H1 (cell line): ENCODE measurements around the gene S1PR3.

Experiments used
- CREB1 ChIP-seq: IDR thresholded peaks from 2 replicates; pipeline ENCODE4 v1.6.1; 2012; ENCODE audit warnings: inconsistent platforms
- FOSL1 ChIP-seq: IDR thresholded peaks from 2 replicates; pipeline ENCODE4 v1.6.1; 2011; ENCODE audit warnings: mild to moderate bottlenecking, low read depth, low read length, moderate library complexity; ENCODE audit not compliant: insufficient read depth
- PHF8 ChIP-seq: fragments of 200-600 bp; sonication (generic); conservative IDR thresholded peaks from 2 replicates; pipeline ENCODE4 v1.7.1; 2012; ENCODE audit warnings: low read depth, mild to moderate bottlenecking, inconsistent platforms, low read length, moderate library complexity
- POLR2A ChIP-seq, 2 experiments: IDR thresholded peaks; 1 replicate in 1 of 2; 2 replicates in 1 of 2; pipeline ENCODE4 v1.6.1; 2011; ENCODE audit warnings: low read depth in 2 of 2, low read length in 2 of 2, mild to moderate bottlenecking in 2 of 2; ENCODE audit errors: control extremely low read depth in 1 of 2
- POLR2AphosphoS5 ChIP-seq: IDR thresholded peaks from 2 replicates; pipeline ENCODE4 v1.6.1; 2011; ENCODE audit warnings: low read depth, low read length
- RNF2 ChIP-seq: fragments of 200-900, 300-1000 bp; sonication (generic); IDR thresholded peaks from 2 replicates; pipeline ENCODE4 v1.7.1; 2016; ENCODE audit warnings: borderline replicate concordance, low read depth, mild to moderate bottlenecking, antibody characterized with exemption, low read length; ENCODE audit not compliant: poor library complexity, severe bottlenecking; ENCODE audit errors: missing control alignments
- SIN3A ChIP-seq, 2 experiments: IDR thresholded peaks in 1 of 2; conservative IDR thresholded peaks in 1 of 2; 2 replicates each; pipeline ENCODE4 v1.6.1; 2011 to 2012; ENCODE audit warnings: low read length in 2 of 2, improper control_type of control experiment in 1 of 2, low read depth in 1 of 2, mild to moderate bottlenecking in 1 of 2
- SIX5 ChIP-seq: IDR thresholded peaks from 2 replicates; pipeline ENCODE4 v1.6.1; 2011; ENCODE audit warnings: mild to moderate bottlenecking, low read depth, low read length
- ZNF274 ChIP-seq: IDR thresholded peaks from 2 replicates; pipeline ENCODE4 v1.7.0; 2012; ENCODE audit warnings: low read length, borderline replicate concordance; ENCODE audit errors: extremely low read depth
- TF ChIP-seq, protein P1 (sequence below): IDR thresholded peaks from 2 replicates; pipeline ENCODE4 v1.6.1; 2012; ENCODE audit warnings: low read length, inconsistent platforms
- TF ChIP-seq, protein P2 (sequence below), 3 experiments: IDR thresholded peaks; 1 replicate in 2 of 3; 2 replicates in 1 of 3; pipeline versions ENCODE4 v1.5.1 to v1.6.1; 2011; ENCODE audit warnings: low read length in 3 of 3, mild to moderate bottlenecking in 3 of 3, inconsistent platforms in 2 of 3, low read depth in 1 of 3, moderate library complexity in 1 of 3; ENCODE audit not compliant: insufficient read depth in 1 of 3; ENCODE audit errors: control extremely low read depth in 1 of 3

DNA sequence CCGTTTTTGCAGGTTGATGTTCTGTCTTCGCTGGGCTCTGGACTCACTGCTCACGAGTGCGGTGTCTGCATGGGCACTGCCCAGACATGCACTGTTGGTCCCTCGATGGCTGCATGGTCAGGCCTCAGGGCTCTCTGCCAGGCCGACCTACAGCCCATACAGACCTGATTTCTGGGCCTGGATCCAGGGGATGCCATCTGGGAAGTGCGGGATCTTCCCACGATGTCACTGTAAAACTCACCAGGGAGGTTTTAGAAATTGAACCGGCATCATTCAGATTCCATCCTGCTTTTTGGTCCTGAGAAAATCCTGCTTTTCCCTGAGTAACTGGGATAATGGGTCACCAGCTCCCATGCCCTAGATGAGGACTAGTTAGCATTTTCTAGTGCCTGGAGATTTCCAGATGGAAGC lies 9.1 kb downstream of the S1PR3 start:
- no peak for TF ChIP-seq SIX5
- no peak for TF ChIP-seq POLR2A (IDR thresholded peaks at IDR 0.05; ENCODE audit: control extremely low read depth in 1 of 2, low read depth in 2 of 2, low read length in 2 of 2)
- TF ChIP-seq, protein P1, sequence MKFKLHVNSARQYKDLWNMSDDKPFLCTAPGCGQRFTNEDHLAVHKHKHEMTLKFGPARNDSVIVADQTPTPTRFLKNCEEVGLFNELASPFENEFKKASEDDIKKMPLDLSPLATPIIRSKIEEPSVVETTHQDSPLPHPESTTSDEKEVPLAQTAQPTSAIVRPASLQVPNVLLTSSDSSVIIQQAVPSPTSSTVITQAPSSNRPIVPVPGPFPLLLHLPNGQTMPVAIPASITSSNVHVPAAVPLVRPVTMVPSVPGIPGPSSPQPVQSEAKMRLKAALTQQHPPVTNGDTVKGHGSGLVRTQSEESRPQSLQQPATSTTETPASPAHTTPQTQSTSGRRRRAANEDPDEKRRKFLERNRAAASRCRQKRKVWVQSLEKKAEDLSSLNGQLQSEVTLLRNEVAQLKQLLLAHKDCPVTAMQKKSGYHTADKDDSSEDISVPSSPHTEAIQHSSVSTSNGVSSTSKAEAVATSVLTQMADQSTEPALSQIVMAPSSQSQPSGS = no peak
- no peak for TF ChIP-seq ZNF274
- TF ChIP-seq, protein P2, sequence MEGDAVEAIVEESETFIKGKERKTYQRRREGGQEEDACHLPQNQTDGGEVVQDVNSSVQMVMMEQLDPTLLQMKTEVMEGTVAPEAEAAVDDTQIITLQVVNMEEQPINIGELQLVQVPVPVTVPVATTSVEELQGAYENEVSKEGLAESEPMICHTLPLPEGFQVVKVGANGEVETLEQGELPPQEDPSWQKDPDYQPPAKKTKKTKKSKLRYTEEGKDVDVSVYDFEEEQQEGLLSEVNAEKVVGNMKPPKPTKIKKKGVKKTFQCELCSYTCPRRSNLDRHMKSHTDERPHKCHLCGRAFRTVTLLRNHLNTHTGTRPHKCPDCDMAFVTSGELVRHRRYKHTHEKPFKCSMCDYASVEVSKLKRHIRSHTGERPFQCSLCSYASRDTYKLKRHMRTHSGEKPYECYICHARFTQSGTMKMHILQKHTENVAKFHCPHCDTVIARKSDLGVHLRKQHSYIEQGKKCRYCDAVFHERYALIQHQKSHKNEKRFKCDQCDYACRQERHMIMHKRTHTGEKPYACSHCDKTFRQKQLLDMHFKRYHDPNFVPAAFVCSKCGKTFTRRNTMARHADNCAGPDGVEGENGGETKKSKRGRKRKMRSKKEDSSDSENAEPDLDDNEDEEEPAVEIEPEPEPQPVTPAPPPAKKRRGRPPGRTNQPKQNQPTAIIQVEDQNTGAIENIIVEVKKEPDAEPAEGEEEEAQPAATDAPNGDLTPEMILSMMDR (IDR thresholded peaks at IDR 0.05; ENCODE audit: control extremely low read depth in 1 of 3, insufficient read depth in 1 of 3, low read depth in 1 of 3, low read length in 3 of 3) = no peak
- TF ChIP-seq PHF8 = no peak
- no peak for TF ChIP-seq SIN3A (conservative IDR thresholded peaks at IDR 0.05 in 1 of 2, IDR thresholded peaks at IDR 0.05 in 1 of 2; ENCODE audit: low read depth in 1 of 2, low read length in 2 of 2)
- no peak for TF ChIP-seq FOSL1
- no peak for TF ChIP-seq CREB1
- no peak for TF ChIP-seq RNF2
- no peak for TF ChIP-seq POLR2AphosphoS5
